GM19023 (cell line): ENCODE data around the gene PTGDR2.

ENCODE experiments used
- ATAC-seq: cut with Tn5 transposase; IDR thresholded peaks from one replicate; pipeline ENCODE4 v1.9.1; 2021; ENCODE audit warnings: mild to moderate bottlenecking, moderate library complexity; ENCODE audit not compliant: unreplicated experiment

The PTGDR2 gene

GRCh38 chr11:60874421-60875365, 18.9 kb upstream of the PTGDR2 start:
- ATAC-seq = no peak

- no peak for ATAC-seq
These were observed 17.8 kb upstream of the PTGDR2 start for GRCh38 chr11:60873533-60873932.

DNA sequence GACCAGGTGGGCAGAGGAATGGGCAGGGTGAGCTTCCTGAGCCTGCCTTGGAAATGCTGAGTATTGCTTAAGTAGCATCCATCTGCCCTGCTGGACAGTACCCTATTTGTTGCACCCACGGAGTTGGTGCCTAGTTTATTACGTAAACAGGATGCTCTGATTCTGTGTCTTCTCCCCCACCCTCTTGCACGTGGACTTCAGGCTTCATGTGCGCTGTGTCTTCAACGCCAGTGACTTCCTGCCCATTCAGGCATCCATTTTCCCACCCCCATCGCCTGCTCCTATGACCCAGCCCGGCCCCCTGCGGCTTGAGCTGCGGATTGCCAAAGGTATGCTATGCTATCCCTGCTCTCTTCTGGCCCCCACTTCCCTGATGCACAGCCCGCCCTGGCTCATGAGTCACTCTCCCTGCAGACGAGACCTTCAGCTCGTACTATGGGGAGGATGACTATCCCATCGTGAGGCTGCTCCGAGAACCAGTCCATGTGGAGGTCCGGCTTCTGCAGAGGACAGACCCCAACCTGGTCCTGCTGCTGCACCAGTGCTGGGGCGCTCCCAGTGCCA, 17.3 kb upstream of the PTGDR2 start:
- ATAC-seq = no peak

DNA sequence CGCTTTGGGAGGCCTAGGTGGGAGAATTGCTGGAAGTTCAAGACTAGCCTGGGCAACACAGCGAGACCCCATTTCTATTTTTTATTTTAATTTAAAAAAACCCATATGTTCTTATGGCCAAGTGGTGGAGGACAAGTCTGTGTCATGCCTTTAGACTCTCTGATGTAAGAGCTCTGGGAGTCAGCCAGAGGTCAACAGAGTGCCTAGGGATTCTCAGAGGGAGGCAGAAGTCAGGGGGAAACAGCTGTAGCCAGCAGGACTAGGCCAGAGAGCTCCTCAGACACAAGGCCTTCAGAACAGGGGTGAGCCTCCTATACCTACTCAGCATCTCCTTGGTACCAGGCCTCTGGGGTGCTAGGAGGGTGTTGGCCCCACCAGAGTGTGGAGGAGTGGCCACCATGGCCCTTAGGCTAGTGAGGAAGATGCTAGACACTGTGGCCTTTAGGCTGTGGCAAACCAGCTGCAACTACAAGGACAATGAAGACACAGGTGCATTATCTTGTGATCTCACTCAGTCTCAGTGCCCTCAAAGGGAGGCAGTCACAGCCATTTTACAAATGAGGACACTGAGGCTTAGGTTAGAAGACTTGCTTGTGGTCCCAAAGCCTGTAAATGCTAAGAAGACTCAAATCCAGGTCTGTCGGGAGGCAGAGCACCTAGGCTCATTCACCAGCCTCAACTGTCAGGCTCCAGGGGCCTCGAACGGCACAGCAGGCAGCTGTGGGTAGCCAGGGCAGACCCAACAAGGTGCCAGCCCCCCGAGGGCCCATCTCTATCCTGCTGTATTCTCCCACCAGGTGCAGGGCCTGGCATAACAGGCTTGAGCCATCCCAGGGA, 16.6 kb upstream of the PTGDR2 start:
- no peak for ATAC-seq

GRCh38 chr11:60871378-60872061, 15.8 kb upstream of the PTGDR2 start:
- no peak for ATAC-seq

GRCh38 chr11:60870733-60871377, 15.1 kb upstream of the PTGDR2 start:
- ATAC-seq = no peak

DNA sequence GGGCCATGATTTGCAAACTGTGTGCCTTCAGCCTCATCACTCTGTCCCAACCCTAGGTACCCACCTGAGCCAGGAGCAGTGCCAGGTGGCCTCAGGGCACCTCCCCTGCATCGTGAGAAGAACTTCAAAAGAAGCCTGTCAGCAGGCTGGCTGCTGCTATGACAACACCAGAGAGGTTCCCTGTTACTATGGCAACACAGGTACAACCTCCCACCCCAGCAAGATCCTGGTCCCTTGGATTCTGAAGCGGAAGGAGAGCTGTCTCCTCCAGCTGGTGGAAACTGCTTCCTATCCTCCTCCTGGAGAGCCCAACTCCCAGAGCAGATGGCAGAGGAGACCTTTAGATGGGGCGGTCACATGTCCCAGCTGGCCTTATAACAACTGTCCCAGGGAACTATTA, 14.5 kb upstream of the PTGDR2 start:
- ATAC-seq = no peak

DNA sequence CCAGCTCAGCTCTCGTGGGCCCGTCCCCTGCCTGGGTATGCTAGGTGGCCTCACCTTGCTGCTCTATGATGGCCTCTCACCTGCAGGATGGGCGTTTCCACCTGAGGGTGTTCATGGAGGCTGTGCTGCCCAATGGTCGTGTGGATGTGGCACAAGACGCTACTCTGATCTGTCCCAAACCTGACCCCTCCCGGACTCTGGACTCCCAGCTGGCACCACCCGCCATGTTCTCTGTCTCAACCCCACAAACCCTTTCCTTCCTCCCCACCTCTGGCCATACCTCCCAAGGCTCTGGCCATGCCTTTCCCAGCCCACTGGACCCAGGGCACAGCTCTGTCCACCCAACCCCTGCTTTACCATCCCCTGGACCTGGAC, 13.7 kb upstream of the PTGDR2 start:
- ATAC-seq = no peak

DNA sequence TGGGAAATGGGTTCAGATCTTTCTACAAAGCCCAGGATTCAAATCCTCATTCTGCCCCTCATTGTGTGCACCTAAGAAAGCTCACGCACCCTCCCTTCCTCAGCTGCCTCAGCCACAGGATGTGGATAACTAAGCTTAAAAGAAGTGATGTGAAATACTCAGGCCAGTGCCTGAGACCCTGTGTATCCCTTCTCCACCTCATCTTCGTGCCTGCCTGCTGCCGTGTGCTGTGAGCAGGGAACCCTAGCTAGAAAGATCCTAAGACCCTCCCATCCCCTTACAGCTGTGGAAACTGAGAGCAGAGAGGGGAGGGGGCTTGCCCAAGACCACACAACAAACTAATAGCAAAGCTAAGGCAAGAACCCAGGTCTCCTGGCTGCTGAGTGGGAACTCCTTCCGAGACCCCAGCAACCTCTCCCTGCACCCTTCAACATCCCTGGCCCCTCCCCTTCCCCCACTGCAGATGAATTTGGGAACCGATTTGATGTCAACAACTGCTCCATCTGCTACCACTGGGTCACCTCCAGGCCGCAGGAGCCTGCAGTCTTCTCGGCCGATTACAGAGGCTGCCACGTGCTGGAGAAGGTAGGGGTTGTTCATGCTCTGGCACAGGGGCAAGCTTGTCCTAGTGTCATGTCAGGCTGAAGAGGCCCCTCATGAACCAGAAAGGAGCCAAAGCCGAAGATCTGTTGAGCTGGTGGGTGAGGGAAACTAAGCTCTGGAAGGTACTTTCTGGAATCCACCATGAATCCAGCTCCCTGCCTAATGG, 13.1 kb upstream of the PTGDR2 start:
- ATAC-seq = no peak

DNA sequence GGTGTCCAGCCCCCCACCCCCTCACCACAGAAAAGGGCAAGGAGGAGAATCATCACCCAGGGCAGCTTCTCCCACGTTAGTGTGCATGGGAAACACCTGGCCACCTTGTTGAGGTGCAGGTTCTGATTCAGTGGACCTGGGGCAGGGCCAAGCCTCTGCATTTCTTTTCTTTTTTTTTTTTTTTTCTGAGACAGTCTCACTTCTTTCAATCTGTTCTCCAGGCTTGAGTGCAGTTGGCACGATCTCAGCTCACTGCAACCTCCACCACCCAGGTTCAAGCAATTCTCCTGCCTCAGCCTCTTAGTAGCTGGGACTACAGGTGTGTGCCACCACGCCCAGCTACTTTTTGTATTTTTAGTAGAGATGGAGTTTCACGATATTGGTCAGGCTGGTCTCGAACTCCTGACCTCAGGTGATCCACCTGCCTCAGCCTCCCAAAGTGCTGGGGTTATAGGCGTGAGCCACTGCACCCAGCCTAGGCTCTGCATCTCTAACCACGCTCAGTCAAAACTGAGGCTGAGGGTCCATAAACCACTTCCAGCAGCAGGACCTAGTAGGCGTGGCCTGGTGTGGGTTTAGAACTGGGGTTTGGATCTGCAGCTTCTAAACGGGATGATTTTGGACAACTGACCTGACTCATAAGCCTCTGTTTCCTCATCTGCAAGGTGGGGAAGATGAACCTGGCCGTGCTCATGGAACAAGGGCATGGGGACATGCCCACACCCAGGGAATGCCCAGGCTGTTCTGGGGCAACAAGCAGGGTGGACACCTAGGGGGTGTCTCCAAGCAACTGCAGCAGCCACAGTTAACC, 12.3 kb upstream of the PTGDR2 start:
- no peak for ATAC-seq

GRCh38 chr11:60866911-60867870, 11.4 kb upstream of the PTGDR2 start, which contains the start of gene ZP1:
Gene ZP1, plus strand, starts transcription at chr11:60867542. Its CDS starts 20 bp downstream, at chr11:60867562.
- no peak for ATAC-seq

- ATAC-seq = no peak
These were observed 9.2 kb upstream of the PTGDR2 start for GRCh38 chr11:60864856-60865513.

- no peak for ATAC-seq
These were observed 8.1 kb upstream of the PTGDR2 start for GRCh38 chr11:60863550-60864521.

DNA sequence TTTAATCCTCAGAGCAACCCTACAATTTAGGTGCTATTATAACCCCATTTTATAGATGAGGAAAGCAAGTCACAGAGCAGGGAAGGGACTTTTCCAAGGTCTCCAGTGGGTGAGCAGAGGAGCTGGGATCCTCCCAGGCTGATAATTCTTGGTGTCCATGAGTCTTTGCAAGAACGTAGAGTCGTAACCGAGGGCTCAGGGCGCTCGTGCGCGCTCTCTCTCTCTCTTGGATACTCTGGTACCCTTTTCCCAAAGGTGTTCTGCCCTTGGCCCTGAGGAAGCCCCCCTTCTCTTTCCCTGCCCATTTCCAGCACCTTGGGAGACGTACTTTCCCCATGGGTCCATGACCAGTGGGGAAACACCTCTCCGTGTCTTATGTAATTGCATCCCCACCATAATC, 6.4 kb upstream of the PTGDR2 start:
- no peak for ATAC-seq

DNA sequence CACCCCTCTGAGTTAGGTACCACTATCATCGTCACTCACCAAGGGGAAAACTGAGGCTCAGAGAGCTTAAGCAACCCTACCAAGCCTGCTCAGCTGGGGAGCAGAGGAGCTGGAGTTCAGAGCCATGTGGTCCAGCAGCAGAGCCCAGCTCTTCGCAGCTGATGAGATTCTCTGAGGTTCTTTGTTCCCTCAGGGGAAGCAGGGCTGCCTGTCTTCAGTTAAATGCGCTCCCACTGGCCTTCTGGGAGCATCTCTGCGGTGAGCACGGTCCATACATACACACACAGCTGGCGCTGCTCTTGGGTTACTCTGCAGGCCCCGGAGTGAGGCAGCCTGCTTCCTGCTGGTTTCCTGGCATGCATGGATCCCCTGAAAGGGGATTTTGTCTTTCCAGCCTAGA, 5.2 kb upstream of the PTGDR2 start:
- ATAC-seq = no peak

- ATAC-seq = no peak
These were observed 4.0 kb upstream of the PTGDR2 start for GRCh38 chr11:60859616-60860250.
